GM03348 (cell line): ENCODE measurements around the gene CCM2.
A peak's percentile ranks its signal among the peaks of the same experiment; 100 is the strongest.
"Not testable (repeated sequence)": the region's sequence is repeated elsewhere in the genome, so short reads cannot be mapped to it uniquely, and the experiment has no call there.

Source experiments
- DNase-seq: peaks from one replicate; pipeline ENCODE4 v3.0.0; 2012; ENCODE audit warnings: low spot score

CCM2 gene

GRCh38 chr7:44981035-44981706 lies 18.8 kb upstream of the CCM2 start:
- DNase-seq, result no peak

DNA sequence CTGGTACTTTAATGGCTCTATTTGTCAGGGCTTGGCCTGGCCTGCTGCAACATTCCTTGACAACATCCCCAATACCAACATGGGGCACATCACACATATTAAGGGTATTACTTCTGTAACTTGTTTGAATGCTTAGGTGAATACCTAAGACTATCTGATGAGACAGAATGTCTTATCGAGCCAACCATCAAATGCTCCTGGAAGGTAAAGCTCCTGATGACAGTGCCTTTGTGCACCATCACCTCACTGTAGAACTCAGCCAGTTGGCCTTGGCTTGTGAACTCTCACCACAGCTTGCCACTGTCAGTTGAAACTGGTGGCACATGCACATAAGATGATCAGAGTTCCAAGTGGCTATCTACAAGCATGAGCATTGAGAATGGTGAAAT lies 17.5 kb upstream of the CCM2 start:
- DNase-seq, result no peak

DNA sequence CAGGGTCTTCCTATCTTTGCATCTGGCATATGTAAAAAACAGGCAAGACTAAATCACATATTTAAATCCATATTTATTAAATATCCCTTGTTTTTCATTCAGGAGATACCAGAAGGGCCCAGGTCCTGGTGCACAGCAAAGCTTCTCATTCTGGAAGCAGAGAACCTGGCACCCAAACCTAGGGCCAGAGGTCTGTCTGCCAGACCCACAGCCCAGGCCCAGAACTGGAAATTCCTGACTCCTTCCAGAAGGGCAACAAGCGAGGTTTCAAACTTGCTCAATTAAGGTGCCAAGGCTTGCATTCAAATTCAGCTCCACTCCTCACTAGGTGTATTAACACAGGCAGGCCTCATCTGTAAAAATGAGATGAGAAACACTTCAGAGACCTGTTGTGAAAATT lies 17.0 kb upstream of the CCM2 start:
- no peak for DNase-seq

- DNase-seq, result no peak
These were observed 16.1 kb upstream of the CCM2 start for GRCh38 chr7:44983742-44984477.

DNA sequence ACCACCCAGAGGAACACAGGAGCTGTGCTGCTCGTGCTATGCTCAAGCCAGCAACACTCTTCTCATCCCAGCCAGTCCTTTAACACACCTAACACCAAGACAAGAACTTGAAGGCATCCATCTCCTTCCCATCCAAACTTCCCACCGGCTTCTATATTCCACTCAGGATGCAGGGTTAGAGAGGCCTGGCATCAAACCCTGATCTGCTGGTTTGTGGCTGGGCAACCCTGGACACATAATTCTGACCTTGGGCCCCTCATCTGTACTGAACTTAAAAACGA lies 15.6 kb upstream of the CCM2 start:
- no peak for DNase-seq

DNA sequence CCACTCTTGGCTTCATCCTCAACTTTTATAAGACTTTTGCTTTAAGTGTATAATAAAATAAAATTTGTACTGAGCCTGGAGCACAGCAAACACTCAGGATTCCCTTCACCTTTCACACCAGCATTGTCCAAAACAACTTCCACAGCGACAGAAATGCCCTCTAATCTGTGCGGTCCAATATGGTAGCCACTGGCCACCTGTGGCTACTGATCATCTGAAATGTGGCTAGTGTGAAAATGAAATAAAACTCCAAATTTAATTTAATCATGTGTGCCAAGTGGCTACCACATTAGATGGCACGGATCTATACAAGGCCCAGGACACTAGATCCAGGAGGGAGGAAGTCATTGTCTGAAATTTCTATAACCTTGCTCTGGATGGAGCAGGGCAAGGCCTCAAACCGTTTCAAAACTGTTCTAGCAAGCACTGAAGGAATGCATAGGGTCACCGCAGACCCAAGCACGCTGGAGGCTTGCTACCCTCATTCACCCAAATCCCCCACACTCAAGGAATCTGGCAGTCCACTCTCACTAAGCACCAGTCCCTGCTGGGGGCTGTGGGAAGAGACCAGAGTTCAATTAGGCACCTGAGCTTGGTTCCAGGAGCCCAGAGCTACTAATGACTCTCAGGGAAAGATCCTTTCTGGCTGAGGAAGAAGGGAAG lies 14.8 kb upstream of the CCM2 start:
- DNase-seq, result no peak

DNA sequence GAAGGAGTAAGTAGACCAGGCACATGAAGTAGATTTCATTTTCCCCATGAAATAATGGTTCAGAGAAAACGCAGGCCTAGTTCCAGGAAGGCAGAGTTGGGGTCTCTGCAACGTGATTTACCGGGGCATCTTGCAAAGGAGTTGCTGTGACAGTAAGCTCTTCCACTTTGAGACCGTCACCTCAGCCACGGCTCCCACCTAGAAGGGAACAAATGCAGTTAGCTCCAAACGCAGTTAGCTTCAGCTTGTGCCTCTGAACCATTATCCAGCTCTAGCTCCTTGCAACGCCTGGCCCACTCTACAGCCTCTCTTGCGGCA lies 14.1 kb upstream of the CCM2 start:
- DNase-seq, result no peak

GRCh38 chr7:44986218-44987053 lies 13.6 kb upstream of the CCM2 start:
- peak; percentile 96 for DNase-seq

DNA sequence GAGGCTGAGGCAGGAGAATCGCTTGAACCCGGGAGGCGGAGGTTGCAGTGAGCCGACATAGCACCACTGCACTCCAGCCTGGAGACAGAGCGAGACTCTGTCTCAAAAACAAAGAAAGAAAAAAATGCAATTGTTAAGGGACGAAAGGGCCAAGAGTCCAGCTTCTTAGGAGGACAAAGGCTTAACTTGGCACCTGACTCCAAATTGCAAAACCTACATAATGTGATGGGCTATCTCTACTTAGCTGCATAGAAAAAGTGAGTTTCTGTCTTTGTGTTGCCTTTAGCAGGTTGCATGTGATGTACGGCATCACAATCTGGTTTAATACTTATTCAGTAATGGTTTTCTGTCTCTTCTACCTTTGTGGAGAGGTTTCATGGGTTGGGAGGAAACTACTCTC lies 12.5 kb upstream of the CCM2 start:
- DNase-seq, result no peak

- no peak for DNase-seq
These were observed 12.0 kb upstream of the CCM2 start for GRCh38 chr7:44987996-44988395.

GRCh38 chr7:44988701-44989100 lies 11.3 kb upstream of the CCM2 start:
- DNase-seq, result no peak

DNA sequence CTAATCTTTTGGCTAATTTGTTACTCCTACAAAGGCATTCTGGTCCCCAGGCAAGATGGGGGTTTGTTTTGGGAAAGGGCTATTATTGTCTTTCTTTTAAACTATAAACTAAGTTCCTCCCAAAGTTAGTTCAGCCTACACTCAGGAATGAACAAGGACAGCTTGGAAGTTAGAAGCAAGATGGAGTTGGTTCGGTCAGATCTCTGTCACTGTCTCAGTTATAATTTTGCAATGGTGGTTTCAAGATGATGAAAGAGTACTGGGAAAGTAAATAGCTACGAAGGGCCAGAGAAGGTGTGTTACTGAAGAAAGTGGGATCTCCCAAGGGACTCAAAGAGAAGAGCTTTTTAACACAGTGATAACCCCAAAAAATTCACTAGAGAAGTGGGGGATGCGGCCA lies 10.9 kb upstream of the CCM2 start:
- no peak for DNase-seq

- DNase-seq, result no peak
These were observed 9.6 kb upstream of the CCM2 start for GRCh38 chr7:44990109-44991023.

DNA sequence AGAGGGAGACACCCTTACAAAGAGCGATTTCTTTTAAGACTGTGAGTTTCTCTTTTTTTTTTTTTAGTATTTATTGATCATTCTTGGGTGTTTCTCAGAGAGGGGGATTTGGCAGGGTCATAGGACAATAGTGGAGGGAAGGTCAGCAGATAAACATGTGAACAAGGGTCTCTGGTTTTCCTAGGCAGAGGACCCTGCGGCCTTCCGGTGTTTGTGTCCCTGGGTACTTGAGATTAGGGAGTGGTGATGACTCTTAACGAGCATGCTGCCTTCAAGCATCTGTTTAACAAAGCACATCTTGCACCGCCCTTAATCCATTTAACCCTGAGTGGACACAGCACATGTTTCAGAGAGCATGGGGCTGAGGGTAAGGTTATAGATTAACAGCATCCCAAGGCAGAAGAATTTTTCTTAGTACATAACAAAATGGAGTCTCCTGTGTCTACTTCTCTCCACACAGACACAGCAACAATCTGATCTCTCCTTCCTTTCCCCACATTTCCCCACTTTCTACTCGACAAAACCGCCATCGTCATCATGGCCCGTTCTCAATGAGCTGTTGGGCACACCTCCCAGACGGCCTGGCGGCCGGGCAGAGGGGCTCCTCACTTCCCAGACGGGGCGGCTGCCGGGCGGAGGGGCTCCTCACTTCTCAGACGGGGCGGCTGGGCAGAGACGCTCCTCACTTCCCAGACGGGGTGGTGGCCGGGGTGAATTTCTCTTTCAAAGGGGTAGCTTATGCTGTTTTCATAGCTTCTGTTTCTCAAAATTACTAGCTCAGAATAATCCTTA lies 7.8 kb upstream of the CCM2 start:
- not testable (repeated sequence) for DNase-seq

DNA sequence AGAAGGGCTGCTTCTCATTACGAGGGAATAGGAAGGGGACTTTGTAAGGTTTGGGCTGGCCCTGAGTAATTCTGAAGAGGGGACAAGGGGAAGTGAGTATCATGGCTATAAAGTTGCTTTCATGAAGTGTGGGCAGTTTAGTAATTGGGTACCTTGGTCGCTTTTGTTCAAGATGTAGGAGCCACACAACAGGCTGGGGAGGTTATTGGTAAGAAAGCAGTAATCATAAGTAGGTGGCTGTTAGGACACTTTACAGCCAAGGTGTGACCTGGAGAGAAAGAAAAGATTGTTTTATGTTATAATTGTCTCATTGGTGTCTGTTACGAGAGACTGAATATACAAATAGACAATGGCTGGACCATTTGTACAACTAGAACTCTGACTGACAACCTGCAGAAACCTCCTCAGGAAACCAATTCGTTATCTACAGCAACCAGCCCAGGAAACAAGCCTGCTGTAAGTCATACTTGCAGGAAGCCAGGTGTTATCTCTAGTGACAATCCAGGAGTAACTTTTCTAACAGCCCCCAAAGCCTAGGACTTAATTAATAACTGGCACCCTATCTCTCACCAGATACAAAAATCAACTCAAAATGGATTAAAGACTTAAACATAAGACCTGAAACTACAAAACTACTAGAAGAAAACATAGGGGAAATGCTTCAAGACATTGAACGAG lies 5.0 kb upstream of the CCM2 start:
- no peak for DNase-seq

DNA sequence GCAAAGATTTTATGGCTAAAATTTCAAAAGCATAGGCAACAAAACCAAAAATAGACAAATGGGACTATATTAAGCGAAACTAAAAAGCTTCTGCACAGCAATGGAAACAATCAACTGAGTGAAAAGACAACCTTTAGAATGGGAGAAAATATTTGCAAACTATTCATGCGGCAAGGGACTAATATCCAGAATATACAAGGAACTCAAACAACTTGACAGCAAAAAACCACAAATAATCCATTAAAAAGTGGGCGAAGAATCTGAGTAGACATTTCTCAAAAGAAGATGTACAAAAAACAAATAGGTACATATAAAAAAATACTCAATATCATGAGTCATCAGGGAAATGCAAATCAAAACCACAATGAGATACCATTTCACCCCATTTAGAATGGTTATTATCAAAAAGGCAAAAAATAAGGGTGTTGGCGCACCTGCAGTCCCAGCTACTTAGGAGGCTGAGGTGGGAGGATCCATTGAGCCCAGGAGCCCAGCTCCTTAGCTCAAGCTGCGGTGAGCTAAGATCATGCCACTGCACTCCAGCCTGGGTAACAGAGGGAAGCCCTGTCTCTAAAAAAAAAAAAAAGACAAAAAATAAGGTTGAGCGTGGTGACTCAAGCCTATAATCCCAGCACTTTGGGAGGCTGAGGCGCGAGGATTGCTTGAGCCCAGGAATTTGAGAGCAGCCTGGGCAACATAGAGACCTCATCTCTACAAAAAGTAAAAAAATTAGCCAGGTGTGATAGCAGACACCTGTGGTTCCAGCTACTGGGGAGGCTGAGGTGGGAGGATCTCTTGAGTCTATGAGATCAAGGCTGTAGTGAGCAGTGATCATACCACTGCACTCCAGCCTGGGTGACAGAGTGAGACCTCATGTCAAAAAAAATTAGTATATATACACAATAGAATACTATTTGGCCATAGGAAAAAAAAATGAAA lies 4.2 kb upstream of the CCM2 start:
- DNase-seq, result no peak

GRCh38 chr7:44998153-44998871 lies 1.7 kb upstream of the CCM2 start:
- no peak for DNase-seq

- DNase-seq, result peak; percentile 98
These were observed 532 bp upstream of the CCM2 start for GRCh38 chr7:44999245-45000092.
